Liver (tissue), 9 donors: ENCODE measurements around the gene HLTF. TPM values are rescaled to one million over a fixed set of nuclear protein-coding genes. Genes with fewer than 3 reads are reported as not detected.

Source experiments
- DNase-seq: peaks from one replicate; pipeline ENCODE4 v3.0.0-alpha.2; 2017; ENCODE audit warnings: low spot score
- H3K27ac ChIP-seq, 2 donors: one replicate each; pipeline ENCODE4 v1.7.0; 2013; ENCODE audit warnings: inconsistent platforms in 2 of 2, low read length in 2 of 2, control low read depth in 1 of 2, low read depth in 1 of 2, mild to moderate bottlenecking in 1 of 2
- H3K27me3 ChIP-seq, 4 donors: one replicate each; pipeline versions ENCODE4 v1.6.1 to v1.7.0; 2013; ENCODE audit warnings: low read length in 3 of 4, inconsistent platforms in 1 of 4, mild to moderate bottlenecking in 1 of 4, moderate library complexity in 1 of 4; ENCODE audit not compliant: control insufficient read depth in 4 of 4, insufficient read depth in 4 of 4
- H3K36me3 ChIP-seq, 4 donors: one replicate each; pipeline versions ENCODE4 v1.6.1 to v1.7.0; 2013; ENCODE audit warnings: low read length in 3 of 4, mild to moderate bottlenecking in 3 of 4, low read depth in 1 of 4, moderate library complexity in 1 of 4; ENCODE audit not compliant: control insufficient read depth in 4 of 4, insufficient read depth in 3 of 4
- H3K4me1 ChIP-seq, 4 donors: one replicate each; pipeline versions ENCODE4 v1.6.1 to v1.7.0; 2013; ENCODE audit warnings: low read length in 3 of 4, mild to moderate bottlenecking in 3 of 4, moderate library complexity in 1 of 4; ENCODE audit not compliant: control insufficient read depth in 4 of 4, insufficient read depth in 4 of 4
- H3K4me3 ChIP-seq, 3 donors: one replicate each; pipeline versions ENCODE4 v1.6.1 to v1.7.0; 2013; ENCODE audit warnings: low read length in 3 of 3, control low read depth in 1 of 3, low read depth in 1 of 3, mild to moderate bottlenecking in 1 of 3
- H3K9ac ChIP-seq, 2 donors: one replicate each; pipeline ENCODE4 v1.7.0; 2013; ENCODE audit warnings: low read length in 2 of 2, mild to moderate bottlenecking in 2 of 2, moderate library complexity in 2 of 2, control low read depth in 1 of 2, low read depth in 1 of 2
- H3K9me3 ChIP-seq, 4 donors: one replicate each; pipeline versions ENCODE4 v1.6.1 to v1.7.0; 2013; ENCODE audit warnings: low read length in 3 of 4; ENCODE audit not compliant: control insufficient read depth in 4 of 4
- CTCF ChIP-seq: fragments of 150-350 bp; IDR thresholded peaks from 2 replicates; pipeline ENCODE4 v1.5.1; 2017; ENCODE audit warnings: improper control_type of control experiment, low read depth, low read length; ENCODE audit not compliant: missing input control
- EGR1 ChIP-seq, 2 donors: IDR thresholded peaks; 2 replicates each; pipeline ENCODE4 v1.6.1; 2016 to 2018; ENCODE audit warnings: antibody characterized with exemption in 2 of 2, low read depth in 2 of 2
- FOXA1 ChIP-seq: IDR thresholded peaks from 2 replicates; pipeline ENCODE4 v1.6.1; 2016; ENCODE audit warnings: antibody characterized with exemption
- FOXA2 ChIP-seq: IDR thresholded peaks from 2 replicates; pipeline ENCODE4 v1.6.1; 2016; ENCODE audit warnings: antibody characterized with exemption
- GABPA ChIP-seq, 2 donors: IDR thresholded peaks in 1 of 2; conservative IDR thresholded peaks in 1 of 2; 2 replicates each; pipeline ENCODE4 v1.6.1; 2016; ENCODE audit warnings: antibody characterized with exemption in 2 of 2, mild to moderate bottlenecking in 1 of 2, moderate library complexity in 1 of 2
- HNF4A ChIP-seq, 2 donors: conservative IDR thresholded peaks; 2 replicates each; pipeline ENCODE4 v1.6.1; 2016; ENCODE audit warnings: antibody characterized with exemption in 2 of 2, mild to moderate bottlenecking in 2 of 2
- HNF4G ChIP-seq: IDR thresholded peaks from 2 replicates; pipeline ENCODE4 v1.6.1; 2016; ENCODE audit warnings: antibody characterized with exemption
- JUND ChIP-seq, 2 donors: IDR thresholded peaks; 2 replicates each; pipeline ENCODE4 v1.6.1; 2016; ENCODE audit warnings: antibody characterized with exemption in 2 of 2
- NR2F2 ChIP-seq: IDR thresholded peaks from 2 replicates; pipeline ENCODE4 v1.6.1; 2016; ENCODE audit warnings: antibody characterized with exemption
- RAD21 ChIP-seq, 2 donors: IDR thresholded peaks; 2 replicates each; pipeline ENCODE4 v1.6.1; 2016; ENCODE audit warnings: antibody characterized with exemption in 2 of 2, mild to moderate bottlenecking in 2 of 2
- RXRA ChIP-seq, 2 donors: IDR thresholded peaks; 2 replicates each; pipeline ENCODE4 v1.6.1; 2017 to 2018; ENCODE audit warnings: antibody characterized with exemption in 2 of 2, mild to moderate bottlenecking in 1 of 2
- SP1 ChIP-seq: IDR thresholded peaks from 2 replicates; pipeline ENCODE4 v1.6.1; 2018; ENCODE audit warnings: antibody characterized with exemption, mild to moderate bottlenecking
- TAF1 ChIP-seq: conservative IDR thresholded peaks from 2 replicates; pipeline ENCODE4 v1.6.1; 2016; ENCODE audit warnings: antibody characterized with exemption, mild to moderate bottlenecking
- YY1 ChIP-seq: IDR thresholded peaks from 2 replicates; pipeline ENCODE4 v1.6.1; 2016; ENCODE audit warnings: antibody characterized with exemption, mild to moderate bottlenecking
- ZBTB33 ChIP-seq: IDR thresholded peaks from 2 replicates; pipeline ENCODE4 v1.6.1; 2016; ENCODE audit warnings: antibody characterized with exemption
- WGBS: extraction: QIAGEN DNeasy Blood & Tissue Kit; methylation state at CpG from one replicate; pipeline ENCODE4 v1.1.7; 2013; 5-methylcytosine and 5-hydroxymethylcytosine counted together
- polyA plus RNA-seq, 2 donors: library from polyadenylated mRNA; stranded (reverse) in 1 of 2; unstranded in 1 of 2; fragments of 200-250 nt in 1 of 2; fragments of >200 nt in 1 of 2; fragmentation: Nextera tagmentation in 1 of 2; extraction: Ambion mirVana in 1 of 2; gene quantifications; one replicate each; pipeline versions ENCODE4 v1.2.1 to v1.2.3, GENCODE V29; 2013 to 2015
- total RNA-seq, 2 donors: library from RNA; depleted of rRNA; stranded (reverse); fragments of >200 nt; gene quantifications; one replicate each; pipeline ENCODE4 v1.2.3, GENCODE V29; 2014
- TF ChIP-seq, protein P1 (sequence below): IDR thresholded peaks from 2 replicates; pipeline ENCODE4 v1.6.1; 2016; ENCODE audit warnings: antibody characterized with exemption
- TF ChIP-seq, protein P2 (sequence below): IDR thresholded peaks from 2 replicates; pipeline ENCODE4 v1.6.1; 2016; ENCODE audit warnings: antibody characterized with exemption
- TF ChIP-seq, protein P3 (sequence below): IDR thresholded peaks from 2 replicates; pipeline ENCODE4 v1.6.1; 2016; ENCODE audit warnings: antibody characterized with exemption, mild to moderate bottlenecking
- donor health status: healthy.
- donor health status: healthy.
- donor health status: healthy.
- donor health status: healthy.
- donor health status: healthy.

Gene HLTF
- total and polyA plus RNA-seq, 4 donors: 4.1 to 31.7 (median 17.0) TPM

DNA sequence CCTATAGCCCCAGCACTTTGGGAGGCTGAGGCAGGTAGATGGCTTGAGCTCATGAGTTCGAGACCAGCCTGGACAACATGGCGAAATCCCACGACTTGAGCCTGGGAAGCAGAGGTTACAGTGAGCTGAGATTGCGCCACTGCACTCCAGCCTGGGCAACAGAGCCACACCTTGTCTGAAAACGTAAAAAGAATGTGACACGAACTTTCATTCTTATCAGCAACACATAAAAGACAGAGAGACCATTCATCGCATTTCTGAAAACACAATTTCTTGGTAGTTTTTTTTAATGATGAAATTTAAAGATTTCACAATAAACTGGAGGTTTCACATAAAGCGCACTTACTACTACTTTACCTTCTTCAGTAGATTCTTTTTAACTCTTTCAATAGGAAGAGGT is 18.4 kb downstream of the HLTF start:
- H3K36me3 ChIP-seq: peaks cover 3 to 19% (median 6%) of the 10 kb centered on the region in 4 donors
- no peaks in the 10 kb centered on the region for H3K9me3 ChIP-seq
- no peak overlapping the region for H3K4me3 ChIP-seq
- no peaks in the 10 kb centered on the region for H3K4me1 ChIP-seq
- 90% methylated on average over 8 of the region's 8 CpGs for WGBS
- H3K27ac ChIP-seq: no peak overlapping the region
- TF ChIP-seq RXRA (IDR thresholded peaks at IDR 0.05): no peak
- no peak for TF ChIP-seq NR2F2
- no peak for TF ChIP-seq SP1
- TF ChIP-seq HNF4G: no peak
- TF ChIP-seq, protein P1, sequence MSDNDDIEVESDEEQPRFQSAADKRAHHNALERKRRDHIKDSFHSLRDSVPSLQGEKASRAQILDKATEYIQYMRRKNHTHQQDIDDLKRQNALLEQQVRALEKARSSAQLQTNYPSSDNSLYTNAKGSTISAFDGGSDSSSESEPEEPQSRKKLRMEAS: no peak
- no peak for TF ChIP-seq JUND (IDR thresholded peaks at IDR 0.05)
- TF ChIP-seq ZBTB33: no peak
- TF ChIP-seq CTCF: no peak
- no peak for TF ChIP-seq HNF4A (conservative IDR thresholded peaks at IDR 0.05)
- TF ChIP-seq GABPA (IDR thresholded peaks at IDR 0.05 in 1 of 2, conservative IDR thresholded peaks at IDR 0.05 in 1 of 2): no peak
- TF ChIP-seq RAD21 (IDR thresholded peaks at IDR 0.05): no peak
- TF ChIP-seq, protein P2, sequence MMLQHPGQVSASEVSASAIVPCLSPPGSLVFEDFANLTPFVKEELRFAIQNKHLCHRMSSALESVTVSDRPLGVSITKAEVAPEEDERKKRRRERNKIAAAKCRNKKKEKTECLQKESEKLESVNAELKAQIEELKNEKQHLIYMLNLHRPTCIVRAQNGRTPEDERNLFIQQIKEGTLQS: no peak
- no peak for TF ChIP-seq TAF1
- no peak for TF ChIP-seq FOXA1
- H3K9ac ChIP-seq: no peak overlapping the region
- no peaks in the 10 kb centered on the region for H3K27me3 ChIP-seq
- no peak for DNase-seq

DNA sequence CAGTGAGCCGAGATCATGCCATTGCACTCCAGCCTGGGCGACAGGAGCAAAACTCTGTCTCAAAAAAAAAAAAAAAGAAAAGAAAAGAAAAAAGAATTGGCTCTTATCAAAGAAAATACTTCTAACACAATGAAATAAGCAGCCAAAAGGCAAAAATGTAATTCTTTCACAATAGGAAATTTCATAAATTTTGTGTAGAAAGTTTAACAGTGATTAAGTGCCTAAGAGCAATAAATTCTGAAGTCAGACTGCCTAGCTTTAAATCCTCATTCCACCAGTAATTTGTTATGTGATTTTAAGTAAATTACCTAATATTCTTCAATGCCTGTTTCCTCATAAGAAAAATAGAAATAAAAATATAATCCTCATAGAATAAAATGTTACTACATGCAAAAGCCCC is 24.6 kb downstream of the HLTF start:
- WGBS: 100% methylated on average over 2 of the region's 2 CpGs
- TF ChIP-seq FOXA2 (no peak), TAF1 (no peak), GABPA (IDR thresholded peaks at IDR 0.05 in 1 of 2, conservative IDR thresholded peaks at IDR 0.05 in 1 of 2) (no peak), SP1 (no peak), RAD21 (IDR thresholded peaks at IDR 0.05) (no peak), ZBTB33 (no peak), EGR1 (IDR thresholded peaks at IDR 0.05; ENCODE audit: low read depth in 2 of 2) (no peak), HNF4G (no peak), NR2F2 (no peak), RXRA (IDR thresholded peaks at IDR 0.05) (no peak), FOXA1 (no peak), CTCF (no peak), JUND (IDR thresholded peaks at IDR 0.05) (no peak), YY1 (no peak), HNF4A (conservative IDR thresholded peaks at IDR 0.05) (no peak)
- TF ChIP-seq, protein P1: no peak
- TF ChIP-seq, protein P3, sequence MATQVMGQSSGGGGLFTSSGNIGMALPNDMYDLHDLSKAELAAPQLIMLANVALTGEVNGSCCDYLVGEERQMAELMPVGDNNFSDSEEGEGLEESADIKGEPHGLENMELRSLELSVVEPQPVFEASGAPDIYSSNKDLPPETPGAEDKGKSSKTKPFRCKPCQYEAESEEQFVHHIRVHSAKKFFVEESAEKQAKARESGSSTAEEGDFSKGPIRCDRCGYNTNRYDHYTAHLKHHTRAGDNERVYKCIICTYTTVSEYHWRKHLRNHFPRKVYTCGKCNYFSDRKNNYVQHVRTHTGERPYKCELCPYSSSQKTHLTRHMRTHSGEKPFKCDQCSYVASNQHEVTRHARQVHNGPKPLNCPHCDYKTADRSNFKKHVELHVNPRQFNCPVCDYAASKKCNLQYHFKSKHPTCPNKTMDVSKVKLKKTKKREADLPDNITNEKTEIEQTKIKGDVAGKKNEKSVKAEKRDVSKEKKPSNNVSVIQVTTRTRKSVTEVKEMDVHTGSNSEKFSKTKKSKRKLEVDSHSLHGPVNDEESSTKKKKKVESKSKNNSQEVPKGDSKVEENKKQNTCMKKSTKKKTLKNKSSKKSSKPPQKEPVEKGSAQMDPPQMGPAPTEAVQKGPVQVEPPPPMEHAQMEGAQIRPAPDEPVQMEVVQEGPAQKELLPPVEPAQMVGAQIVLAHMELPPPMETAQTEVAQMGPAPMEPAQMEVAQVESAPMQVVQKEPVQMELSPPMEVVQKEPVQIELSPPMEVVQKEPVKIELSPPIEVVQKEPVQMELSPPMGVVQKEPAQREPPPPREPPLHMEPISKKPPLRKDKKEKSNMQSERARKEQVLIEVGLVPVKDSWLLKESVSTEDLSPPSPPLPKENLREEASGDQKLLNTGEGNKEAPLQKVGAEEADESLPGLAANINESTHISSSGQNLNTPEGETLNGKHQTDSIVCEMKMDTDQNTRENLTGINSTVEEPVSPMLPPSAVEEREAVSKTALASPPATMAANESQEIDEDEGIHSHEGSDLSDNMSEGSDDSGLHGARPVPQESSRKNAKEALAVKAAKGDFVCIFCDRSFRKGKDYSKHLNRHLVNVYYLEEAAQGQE: no peak
- TF ChIP-seq, protein P2: no peak

More for the DNA sequence above, 24.6 kb downstream of the HLTF start:
- Histone ChIP-seq H3K36me3 (peaks cover 2 to 8% (median 5%) of the 10 kb centered on the region in 4 donors), H3K9me3 (no peaks in the 10 kb centered on the region), H3K27me3 (no peaks in the 10 kb centered on the region), H3K9ac (no peak overlapping the region), H3K4me3 (no peak overlapping the region), H3K27ac (no peak overlapping the region), H3K4me1 (no peaks in the 10 kb centered on the region)
- no peak for DNase-seq
